GM19238 (cell line): ENCODE measurements around the gene ILDR2.

ENCODE experiments used
- DNase-seq: peaks from one replicate; pipeline ENCODE4 v3.0.0; 2011; ENCODE audit warnings: low spot score; ENCODE audit not compliant: insufficient read length

ILDR2 gene, protein sequence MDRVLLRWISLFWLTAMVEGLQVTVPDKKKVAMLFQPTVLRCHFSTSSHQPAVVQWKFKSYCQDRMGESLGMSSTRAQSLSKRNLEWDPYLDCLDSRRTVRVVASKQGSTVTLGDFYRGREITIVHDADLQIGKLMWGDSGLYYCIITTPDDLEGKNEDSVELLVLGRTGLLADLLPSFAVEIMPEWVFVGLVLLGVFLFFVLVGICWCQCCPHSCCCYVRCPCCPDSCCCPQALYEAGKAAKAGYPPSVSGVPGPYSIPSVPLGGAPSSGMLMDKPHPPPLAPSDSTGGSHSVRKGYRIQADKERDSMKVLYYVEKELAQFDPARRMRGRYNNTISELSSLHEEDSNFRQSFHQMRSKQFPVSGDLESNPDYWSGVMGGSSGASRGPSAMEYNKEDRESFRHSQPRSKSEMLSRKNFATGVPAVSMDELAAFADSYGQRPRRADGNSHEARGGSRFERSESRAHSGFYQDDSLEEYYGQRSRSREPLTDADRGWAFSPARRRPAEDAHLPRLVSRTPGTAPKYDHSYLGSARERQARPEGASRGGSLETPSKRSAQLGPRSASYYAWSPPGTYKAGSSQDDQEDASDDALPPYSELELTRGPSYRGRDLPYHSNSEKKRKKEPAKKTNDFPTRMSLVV

GRCh38 chr1:166975361-166976129 is at the start of gene ILDR2:
TSS of gene ILDR2 (minus strand) at chr1:166975540. CDS start at chr1:166975268, 272 bp downstream.
- peak; percentile 71 for DNase-seq

DNA sequence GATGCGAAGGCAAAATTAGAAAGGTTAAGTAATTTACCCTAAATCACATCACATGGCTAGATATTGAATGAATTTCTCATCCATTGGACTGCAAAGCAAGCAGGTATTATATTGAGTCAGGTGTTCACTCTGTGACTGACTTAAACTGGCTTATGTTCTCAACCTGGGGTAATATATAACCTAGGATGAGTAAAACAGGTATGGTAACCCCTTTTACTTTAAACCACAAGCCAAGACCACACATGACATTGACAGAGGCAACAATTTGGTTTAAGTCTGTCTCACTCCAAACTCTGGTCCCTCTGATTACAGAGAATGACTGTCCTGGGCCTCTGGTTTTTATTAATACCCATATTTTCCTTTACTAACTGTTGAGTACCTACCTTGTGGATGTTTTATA is 47.0 kb upstream of the ILDR2 start:
- DNase-seq = no peak

- no peak for DNase-seq
Observed at GRCh38 chr1:167016100-167016750, 40.9 kb upstream of the ILDR2 start.

- no peak for DNase-seq
Observed at GRCh38 chr1:167013108-167013929, 38.0 kb upstream of the ILDR2 start.

GRCh38 chr1:167012570-167012969 is 37.2 kb upstream of the ILDR2 start:
- no peak for DNase-seq

DNA sequence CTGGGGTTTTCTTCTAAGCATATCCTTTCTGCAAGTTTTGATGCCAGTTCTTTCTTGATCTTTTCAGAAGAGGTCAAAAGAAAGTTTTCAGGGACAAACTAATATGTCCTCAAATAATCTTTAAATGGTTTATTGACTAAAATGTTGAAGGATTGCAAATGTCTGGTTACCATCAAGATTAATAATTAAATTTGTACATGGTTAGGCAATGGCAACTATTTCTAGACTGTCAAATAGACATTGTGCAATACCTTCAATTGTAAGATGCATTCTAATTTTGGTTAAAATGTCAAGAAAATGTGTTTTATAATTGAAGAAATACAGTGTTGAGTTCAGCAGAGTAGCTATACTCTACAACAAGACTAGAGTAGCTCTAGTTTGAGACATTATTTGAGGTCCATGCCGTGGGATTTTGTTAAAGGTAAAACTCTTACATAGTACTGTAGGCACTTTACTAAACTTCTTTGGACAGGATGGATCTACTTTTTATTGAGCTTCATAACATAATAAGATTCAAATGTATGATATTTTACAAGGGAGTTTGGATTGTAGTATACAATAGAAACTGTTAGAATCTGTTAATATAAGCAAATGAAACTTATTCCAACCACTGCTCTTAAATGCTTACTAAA is 36.3 kb upstream of the ILDR2 start:
- DNase-seq = no peak

DNA sequence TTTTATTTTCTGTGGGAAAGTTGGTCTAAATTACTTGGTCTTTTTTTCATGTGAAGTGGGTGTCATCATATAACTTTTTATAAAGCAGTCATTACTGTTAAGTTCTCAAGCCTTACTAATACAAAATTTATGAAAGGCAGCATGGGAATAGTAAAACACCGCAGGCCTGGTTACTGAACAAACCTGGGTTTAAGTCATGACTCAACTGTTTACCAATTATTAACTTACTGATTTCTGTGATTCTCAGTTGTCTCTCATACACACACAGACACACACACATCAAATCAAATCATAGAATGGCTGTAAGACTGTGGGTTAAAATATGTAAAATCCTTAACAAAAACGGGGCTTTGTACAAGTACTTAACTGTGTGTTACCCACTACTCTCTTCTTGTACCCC is 28.4 kb upstream of the ILDR2 start:
- no peak for DNase-seq

DNA sequence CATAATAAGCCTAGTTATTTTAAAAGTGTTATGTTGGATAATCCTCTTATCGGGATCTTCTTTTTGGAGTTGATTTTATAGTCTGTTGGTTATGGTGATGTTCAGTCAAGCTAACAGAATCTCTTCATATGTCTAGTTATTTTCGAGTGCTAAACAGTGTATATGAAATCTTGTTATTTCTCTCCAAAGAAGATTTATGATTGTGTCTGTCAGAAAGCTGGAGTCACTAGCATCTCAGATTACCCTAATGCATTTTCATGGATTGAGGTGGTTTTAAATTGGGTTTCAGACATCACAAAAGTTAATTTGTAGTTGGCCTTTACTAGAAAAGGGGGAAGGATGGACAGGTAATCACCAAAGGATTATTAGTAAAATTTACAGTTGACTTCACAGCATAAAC is 27.0 kb upstream of the ILDR2 start:
- no peak for DNase-seq

DNA sequence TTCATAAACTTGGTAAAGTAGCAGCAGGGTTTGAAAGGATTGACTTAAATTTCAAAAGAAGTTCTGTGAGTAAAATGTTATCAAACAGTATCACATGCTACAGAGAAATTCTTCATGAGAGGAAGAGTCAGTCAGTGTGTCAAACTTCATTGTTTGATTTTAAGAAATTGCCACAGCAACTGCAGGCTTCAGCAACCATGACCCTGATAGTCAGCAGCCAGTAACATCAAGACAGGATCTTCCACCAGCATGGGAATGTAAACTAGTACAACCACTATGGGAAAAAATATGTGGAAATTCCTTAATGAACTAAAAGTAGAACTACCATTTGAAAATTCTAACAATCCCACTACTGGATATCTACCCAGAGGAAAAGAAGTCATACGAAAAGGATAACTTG is 25.2 kb upstream of the ILDR2 start:
- no peak for DNase-seq

DNA sequence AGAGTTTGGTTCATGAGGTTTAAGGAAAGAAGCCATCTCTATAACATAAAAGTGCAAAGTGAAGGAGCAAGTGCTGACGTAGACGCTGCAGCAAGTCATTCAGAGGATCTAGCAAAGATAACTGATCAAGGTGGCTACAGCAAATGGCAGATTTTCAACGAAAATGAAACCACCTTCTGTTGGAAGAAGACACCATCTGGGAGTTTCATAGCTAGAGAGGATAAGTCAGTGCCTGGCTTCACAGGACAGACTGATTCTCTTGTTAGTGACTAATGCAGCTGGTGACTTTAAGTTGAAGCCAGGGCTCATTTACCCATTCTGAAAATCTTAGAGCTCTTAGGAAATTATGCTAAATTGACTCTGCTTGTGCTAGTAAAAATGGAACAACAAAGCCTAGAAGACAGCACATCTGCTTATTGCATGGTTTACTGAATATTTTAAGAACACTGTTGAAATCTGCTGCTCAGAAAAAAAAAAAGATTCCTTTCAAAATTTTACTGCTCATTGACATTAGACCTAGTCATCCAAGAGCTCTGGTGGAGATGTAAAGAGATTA is 24.2 kb upstream of the ILDR2 start:
- no peak for DNase-seq

DNA sequence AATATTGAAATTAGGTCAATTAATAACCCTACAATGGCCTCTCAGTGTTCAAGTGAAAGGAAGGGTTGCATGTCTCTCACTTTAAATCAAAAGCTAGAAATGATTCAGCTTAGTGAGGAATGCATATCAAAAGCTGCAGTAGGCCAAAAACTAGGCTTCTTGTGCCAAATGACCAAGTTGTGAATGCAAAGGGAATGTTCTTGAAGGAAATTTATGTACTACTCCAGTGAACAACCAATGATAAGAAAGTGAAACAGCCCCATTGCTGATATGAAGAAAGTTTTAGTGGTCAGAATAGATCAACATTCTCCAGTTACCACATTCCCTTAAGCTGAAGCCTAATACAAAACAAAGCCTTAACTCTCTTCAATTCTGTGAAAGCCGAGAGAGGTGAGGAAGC is 23.7 kb upstream of the ILDR2 start:
- no peak for DNase-seq

DNA sequence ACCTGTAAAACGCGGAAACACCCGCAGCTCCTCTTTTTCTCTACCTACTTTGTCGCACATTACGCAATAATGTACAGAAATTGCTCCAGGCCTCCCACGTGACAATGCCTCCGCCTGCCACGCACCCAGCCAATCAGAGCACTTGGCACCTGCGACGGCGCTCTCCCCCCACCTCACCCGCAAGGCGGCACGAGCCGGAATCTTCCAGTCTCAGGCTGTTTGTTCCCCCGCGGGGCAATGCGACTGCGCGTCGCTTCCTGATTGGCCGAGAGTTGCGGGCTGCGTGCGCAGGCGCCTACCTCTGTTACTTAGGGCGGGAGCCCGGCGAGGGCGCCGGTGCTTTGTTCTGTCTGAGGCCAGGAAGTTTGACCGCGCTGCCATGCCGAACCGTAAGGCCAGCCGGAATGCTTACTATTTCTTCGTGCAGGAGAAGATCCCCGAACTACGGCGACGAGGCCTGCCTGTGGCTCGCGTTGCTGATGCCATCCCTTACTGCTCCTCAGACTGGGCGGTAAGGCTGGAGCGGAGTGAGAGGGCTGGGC is 13.7 kb upstream of the ILDR2 start, which contains the start of gene MAEL:
MAEL (plus strand) TSS at position 307 of the 542 bp plus-strand sequence; CDS start at position 380, 73 bp downstream.
- DNase-seq = no peak

- no peak for DNase-seq
Observed at GRCh38 chr1:166981589-166981988, 6.2 kb upstream of the ILDR2 start.

GRCh38 chr1:166980818-166981217 is 5.5 kb upstream of the ILDR2 start:
- DNase-seq = no peak

- no peak for DNase-seq
Observed at GRCh38 chr1:166980383-166980782, 5.0 kb upstream of the ILDR2 start.

GRCh38 chr1:166978821-166979220 is 3.5 kb upstream of the ILDR2 start:
- DNase-seq = no peak

DNA sequence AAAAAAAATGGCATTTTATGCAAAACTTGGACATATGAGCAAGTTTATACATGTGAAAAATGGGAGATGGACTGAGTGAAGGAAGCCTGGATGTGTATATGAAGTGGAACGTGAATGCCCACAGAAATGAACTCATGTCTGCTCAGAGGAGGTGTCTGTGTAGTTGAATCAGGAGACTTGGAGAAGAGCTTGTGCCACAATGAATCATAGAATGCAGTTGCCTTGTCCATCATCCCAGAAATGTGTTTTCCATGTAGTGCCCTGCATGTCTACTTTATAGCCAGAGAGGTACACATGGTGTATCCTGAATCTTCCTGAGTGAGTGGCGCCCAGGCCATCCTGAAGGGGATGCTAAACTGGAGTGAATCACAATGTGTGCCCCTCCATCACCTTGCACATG is 2.6 kb upstream of the ILDR2 start:
- DNase-seq = no peak

- no peak for DNase-seq
Observed at GRCh38 chr1:166974647-166975345, 544 bp downstream of the ILDR2 start.

DNA sequence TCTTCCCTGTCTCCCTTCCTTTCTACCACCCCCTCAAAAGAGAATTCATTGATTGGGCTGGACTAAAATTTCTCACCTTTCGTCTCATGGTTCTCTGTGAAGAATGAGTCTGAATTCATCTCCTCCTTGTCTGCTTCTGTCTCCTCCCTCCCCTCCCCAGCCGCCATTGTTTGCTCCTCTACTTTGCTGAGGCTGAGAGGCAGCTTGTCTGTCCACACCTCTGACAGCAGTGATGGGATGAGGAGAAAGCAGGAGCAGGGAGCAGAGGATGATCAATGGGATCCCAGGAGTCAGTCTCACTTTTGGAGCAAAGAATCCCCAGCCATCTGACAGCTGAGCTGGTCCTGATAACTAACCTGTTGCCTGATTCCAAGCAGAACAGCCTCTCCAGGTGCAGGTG is 2.5 kb downstream of the ILDR2 start:
- DNase-seq = no peak
